NB4 (cell line): ENCODE measurements around the gene IRX6.

Source experiments
- DNase-seq: peaks from one replicate; pipeline ENCODE4 v3.0.0; 2010; ENCODE audit warnings: low read depth
- H3K4me3 ChIP-seq: one replicate; pipeline ENCODE4 v1.5.1; 2011; ENCODE audit warnings: mild to moderate bottlenecking, low read depth, low read length, moderate library complexity
- CTCF ChIP-seq: IDR thresholded peaks from one replicate; pipeline ENCODE4 v1.5.1; 2012; ENCODE audit warnings: low read depth, low read length
- MAX ChIP-seq: IDR thresholded peaks from 2 replicates; pipeline ENCODE4 v1.6.1; 2011; ENCODE audit warnings: low read depth, low read length
- MYC ChIP-seq: IDR thresholded peaks from 2 replicates; pipeline ENCODE4 v1.6.1; 2011; ENCODE audit warnings: low read depth, low read length
- POLR2A ChIP-seq: IDR thresholded peaks from 2 replicates; pipeline ENCODE4 v1.6.1; 2011; ENCODE audit warnings: mild to moderate bottlenecking; ENCODE audit not compliant: insufficient read length; ENCODE audit errors: extremely low read depth

IRX6 gene

GRCh38 chr16:55340445-55340844 is 16.4 kb downstream of the IRX6 start:
- no peak overlapping the region for H3K4me3 ChIP-seq
- TF ChIP-seq CTCF: no peak
- TF ChIP-seq POLR2A: no peak
- no peak for TF ChIP-seq MAX
- no peak for TF ChIP-seq MYC
- DNase-seq: no peak

- TF ChIP-seq MAX: no peak
- no peak for TF ChIP-seq CTCF
- TF ChIP-seq POLR2A: no peak
- no peak for TF ChIP-seq MYC
- no peak for DNase-seq
- H3K4me3 ChIP-seq: no peak overlapping the region
Measured at GRCh38 chr16:55341681-55342080, 17.7 kb downstream of the IRX6 start.

- H3K4me3 ChIP-seq: no peak overlapping the region
- TF ChIP-seq MYC: no peak
- no peak for TF ChIP-seq CTCF
- TF ChIP-seq POLR2A: no peak
- DNase-seq: no peak
Measured at GRCh38 chr16:55346475-55346874, 22.5 kb downstream of the IRX6 start.

GRCh38 chr16:55349867-55350266 is 25.9 kb downstream of the IRX6 start:
- no peak for TF ChIP-seq CTCF
- no peak for TF ChIP-seq MAX
- no peak for TF ChIP-seq MYC
- TF ChIP-seq POLR2A: no peak
- no peak for DNase-seq
- no peak overlapping the region for H3K4me3 ChIP-seq

- DNase-seq: no peak
- no peak overlapping the region for H3K4me3 ChIP-seq
- TF ChIP-seq CTCF (no peak), MYC (no peak), MAX (no peak), POLR2A (no peak)
Measured at GRCh38 chr16:55350984-55351383, 27.0 kb downstream of the IRX6 start.

- DNase-seq: no peak
- TF ChIP-seq CTCF: no peak
- no peak for TF ChIP-seq MYC
- TF ChIP-seq MAX: no peak
- no peak for TF ChIP-seq POLR2A
- no peak overlapping the region for H3K4me3 ChIP-seq
Measured at GRCh38 chr16:55351936-55352335, 27.9 kb downstream of the IRX6 start.
